Smooth muscle cell (in vitro differentiated cells): ENCODE measurements around the gene MR1. TPM values are rescaled to one million over a fixed set of nuclear protein-coding genes. Genes with fewer than 3 reads are reported as not detected.

Experiments
- DNase-seq: peaks from one replicate; lab custom pipeline; 2025; ENCODE audit not compliant: unreplicated experiment; lab: John Stamatoyannopoulos, UW
- H2AFZ ChIP-seq: fragments of 200-600 bp; sonication (generic); 2 replicates; pipeline ENCODE4 v1.6.0; 2016; ENCODE audit warnings: antibody characterized with exemption, low read depth, mild to moderate bottlenecking
- H3F3A ChIP-seq: fragments of 200-600 bp; sonication (generic); 2 replicates; pipeline ENCODE4 v1.6.0; 2017; ENCODE audit warnings: antibody characterized with exemption, low read depth
- H3K27ac ChIP-seq: fragments of 200-600 bp; sonication (generic); 2 replicates; pipeline ENCODE4 v1.5.1; 2016; ENCODE audit warnings: low read depth, mild to moderate bottlenecking
- H3K27me3 ChIP-seq: fragments of 200-600 bp; sonication (generic); 2 replicates; pipeline ENCODE4 v1.6.1; 2016; ENCODE audit warnings: low read depth, mild to moderate bottlenecking
- H3K36me3 ChIP-seq: fragments of 200-600 bp; sonication (generic); 2 replicates; pipeline ENCODE4 v1.5.1; 2016; ENCODE audit warnings: low read depth
- H3K4me1 ChIP-seq: fragments of 200-600 bp; sonication (generic); 2 replicates; pipeline ENCODE4 v1.5.1; 2016; ENCODE audit warnings: low read depth
- H3K4me2 ChIP-seq: fragments of 200-600 bp; sonication (generic); 2 replicates; pipeline ENCODE4 v1.6.0; 2016; ENCODE audit warnings: mild to moderate bottlenecking
- H3K4me3 ChIP-seq: fragments of 200-600 bp; sonication (generic); 2 replicates; pipeline ENCODE4 v1.5.1; 2016; ENCODE audit warnings: mild to moderate bottlenecking
- H3K79me2 ChIP-seq: fragments of 200-600 bp; sonication (generic); 2 replicates; pipeline ENCODE4 v1.6.0; 2016; ENCODE audit warnings: low read depth, mild to moderate bottlenecking
- H3K9ac ChIP-seq: fragments of 200-600 bp; sonication (generic); 2 replicates; pipeline ENCODE4 v1.6.0; 2016; ENCODE audit warnings: low read depth
- H3K9me3 ChIP-seq: fragments of 200-600 bp; sonication (generic); replicated peaks from 2 replicates; pipeline ENCODE4 v1.5.1; 2016; ENCODE audit warnings: low read depth
- H4K20me1 ChIP-seq: fragments of 200-600 bp; sonication (generic); 2 replicates; pipeline ENCODE4 v1.6.0; 2016; ENCODE audit warnings: low read depth
- CTCF ChIP-seq: fragments of 200-600 bp; sonication (generic); IDR thresholded peaks from 2 replicates; pipeline ENCODE4 v1.5.1; 2017; ENCODE audit warnings: borderline replicate concordance, mild to moderate bottlenecking, antibody characterized with exemption; ENCODE audit not compliant: insufficient read depth, poor library complexity, severe bottlenecking
- WGBS: methylation state at CpG from one replicate; pipeline ENCODE4 v1.1.7; 2016; ENCODE audit warnings: low lambda C conversion rate; 5-methylcytosine and 5-hydroxymethylcytosine counted together
- polyA plus RNA-seq: library from polyadenylated mRNA; unstranded; fragments of >200 nt; fragmentation: Nextera tagmentation; extraction: Ambion mirVana; gene quantifications from 2 replicates; pipeline ENCODE4 v1.2.1, GENCODE V29; 2016
- total RNA-seq: library from RNA; depleted of rRNA; stranded (reverse); fragments of >200 nt; gene quantifications from 2 replicates; pipeline ENCODE4 v1.2.3, GENCODE V29; 2014

The MR1 gene
- total and polyA plus RNA-seq, 2 experiments from 2014 or later = 0.26 to 2.1 TPM

- peaks cover 8% of the 10 kb centered on the region for H3K4me1 ChIP-seq
- no peak overlapping the region for H3K27ac ChIP-seq
- no peak for TF ChIP-seq CTCF
- no peak overlapping the region for H3K4me3 ChIP-seq
- no peak for DNase-seq
- H4K20me1 ChIP-seq = peaks cover 25% of the 10 kb centered on the region
- no peaks in the 10 kb centered on the region for H3K9me3 ChIP-seq
- H3K79me2 ChIP-seq = peaks cover 17% of the 10 kb centered on the region
- H3K36me3 ChIP-seq = no peaks in the 10 kb centered on the region
- peaks cover 3% of the 10 kb centered on the region for H3F3A ChIP-seq
- WGBS = 93% methylated on average over 1 of the region's 1 CpG
- no peak overlapping the region for H3K9ac ChIP-seq
- H3K4me2 ChIP-seq = no peak overlapping the region
- no peak overlapping the region for H2AFZ ChIP-seq
- no peaks in the 10 kb centered on the region for H3K27me3 ChIP-seq
Observed at GRCh38 chr1:181086091-181086490, 52.3 kb downstream of the MR1 start.

GRCh38 chr1:181086926-181087325 is 53.1 kb downstream of the MR1 start:
- H3K4me1 ChIP-seq = peaks cover 16% of the 10 kb centered on the region
- H3K4me3 ChIP-seq = no peak overlapping the region
- no peak for DNase-seq
- H3K4me2 ChIP-seq = no peak overlapping the region
- H3K27me3 ChIP-seq = no peaks in the 10 kb centered on the region
- H3K27ac ChIP-seq = no peak overlapping the region
- H3K36me3 ChIP-seq = no peaks in the 10 kb centered on the region
- no peak overlapping the region for H3K9ac ChIP-seq
- H4K20me1 ChIP-seq = peaks cover 33% of the 10 kb centered on the region
- no peak for TF ChIP-seq CTCF
- peaks cover 3% of the 10 kb centered on the region for H3F3A ChIP-seq
- H3K9me3 ChIP-seq = no peaks in the 10 kb centered on the region
- no peak overlapping the region for H2AFZ ChIP-seq
- peaks cover 25% of the 10 kb centered on the region for H3K79me2 ChIP-seq
- WGBS = 78% methylated on average over 5 of the region's 5 CpGs

GRCh38 chr1:181087400-181087901 is 53.7 kb downstream of the MR1 start:
- Histone ChIP-seq H3K4me2 (peak overlapping the region; percentile 100), H2AFZ (no peak overlapping the region), H3F3A (peaks cover 3% of the 10 kb centered on the region), H3K9ac (no peak overlapping the region), H3K4me1 (peaks cover 19% of the 10 kb centered on the region), H3K36me3 (no peaks in the 10 kb centered on the region), H3K79me2 (peaks cover 30% of the 10 kb centered on the region), H3K27ac (no peak overlapping the region), H4K20me1 (peaks cover 38% of the 10 kb centered on the region), H3K27me3 (no peaks in the 10 kb centered on the region), H3K9me3 (no peaks in the 10 kb centered on the region), H3K4me3 (no peak overlapping the region)
- no peak for TF ChIP-seq CTCF
- no peak for DNase-seq
- 87% methylated on average over 8 of the region's 8 CpGs for WGBS
